ACC112 (cell line): ENCODE measurements around the gene PPP4C.
A peak's percentile ranks its signal among the peaks of the same experiment; 100 is the strongest.

Source experiments
- H2AFZ ChIP-seq: fragments of 200-600 bp; sonication (generic); one replicate; pipeline ENCODE4 v1.6.0; 2017; ENCODE audit warnings: antibody characterized with exemption, low read length; ENCODE audit not compliant: unreplicated experiment
- H3K27ac ChIP-seq: fragments of 200-600 bp; sonication (generic); 2 replicates; pipeline ENCODE4 v1.5.1; 2014; ENCODE audit warnings: low read depth, mild to moderate bottlenecking, antibody characterized with exemption, low read length, moderate library complexity
- H3K27me3 ChIP-seq: fragments of 200-600 bp; sonication (generic); 2 replicates; pipeline ENCODE4 v1.6.1; 2014; ENCODE audit warnings: mild to moderate bottlenecking, antibody characterized with exemption, low read length, moderate library complexity, mixed read lengths; ENCODE audit not compliant: insufficient read depth
- H3K36me3 ChIP-seq: fragments of 200-600 bp; sonication (generic); 2 replicates; pipeline ENCODE4 v1.6.1; 2016; ENCODE audit warnings: mild to moderate bottlenecking, antibody characterized with exemption, low read length, moderate library complexity, mixed read lengths; ENCODE audit not compliant: insufficient read depth
- H3K4me1 ChIP-seq: fragments of 200-600 bp; sonication (generic); one replicate; pipeline ENCODE4 v1.6.1; 2016; ENCODE audit warnings: low read length, mixed read lengths; ENCODE audit not compliant: insufficient read depth, unreplicated experiment, control insufficient read depth
- H3K4me3 ChIP-seq: fragments of 200-600 bp; sonication (generic); 2 replicates; pipeline ENCODE4 v1.5.1; 2014; ENCODE audit warnings: mild to moderate bottlenecking, low read depth, low read length
- H3K79me2 ChIP-seq: fragments of 200-600 bp; sonication (generic); one replicate; pipeline ENCODE4 v1.6.0; 2016; ENCODE audit warnings: low read length; ENCODE audit not compliant: control insufficient read depth, unreplicated experiment, insufficient read depth

The PPP4C gene

DNA sequence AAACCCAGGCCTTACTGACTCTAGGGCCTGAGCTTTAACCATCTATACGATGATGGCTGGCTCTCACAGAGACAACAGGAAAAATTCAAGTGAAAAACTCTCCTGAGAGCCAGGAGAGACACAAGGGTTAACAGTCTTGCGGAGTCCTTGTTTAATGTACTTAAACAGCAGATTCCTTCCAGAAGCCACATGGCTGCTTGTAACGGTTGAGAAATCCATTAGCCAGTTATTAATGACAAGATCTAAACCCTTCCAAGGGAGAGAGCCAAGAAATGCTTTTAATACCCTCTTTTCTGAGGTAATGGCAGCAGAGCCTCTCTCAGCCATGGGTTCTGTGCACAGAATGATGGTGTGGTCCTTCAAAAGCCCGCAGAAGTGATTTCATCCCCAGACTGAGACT, 15.4 kb upstream of the PPP4C start:
- Histone ChIP-seq H3K27ac (no peak overlapping the region), H3K36me3 (no peaks in the 10 kb centered on the region), H3K4me1 (peaks cover 11% of the 10 kb centered on the region), H2AFZ (no peak overlapping the region), H3K27me3 (no peaks in the 10 kb centered on the region), H3K4me3 (no peak overlapping the region), H3K79me2 (peaks cover 7% of the 10 kb centered on the region)

DNA sequence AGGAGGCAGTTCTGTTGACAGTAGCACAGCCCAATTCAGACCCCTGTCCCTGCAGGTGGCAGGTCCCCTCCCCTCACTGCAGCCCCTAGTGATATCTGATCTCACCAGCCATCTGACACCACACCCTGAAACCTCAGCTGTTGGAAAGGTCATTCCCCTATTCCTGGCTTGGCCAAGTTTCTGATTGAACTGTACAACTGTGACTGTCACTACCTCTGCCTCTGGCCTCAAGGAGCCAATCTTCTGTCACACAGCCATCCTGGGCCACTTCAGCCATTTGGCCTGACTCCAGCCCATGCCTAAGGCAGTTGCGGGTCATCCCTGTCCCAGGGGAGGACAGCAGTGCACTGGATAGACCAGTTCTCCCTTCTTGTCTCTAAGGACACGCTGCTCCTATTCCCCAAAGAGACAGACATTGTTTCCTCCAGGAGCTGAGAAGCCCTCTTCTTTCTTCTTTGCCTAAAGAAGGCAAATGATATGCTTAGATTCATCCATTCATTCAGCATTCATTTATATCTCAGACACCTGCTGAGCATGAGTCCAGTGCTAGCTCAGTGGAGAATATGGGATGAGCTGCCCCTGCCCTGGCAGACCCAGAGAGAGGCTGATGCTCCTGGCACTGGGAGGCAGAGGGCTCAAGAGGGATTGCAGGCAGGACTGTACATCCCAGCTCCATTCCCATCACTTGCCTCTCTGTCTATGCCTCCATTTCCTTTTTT, 14.8 kb upstream of the PPP4C start:
- H3K36me3 ChIP-seq: peaks cover under 1% of the 10 kb centered on the region; the same call in 1 of the 2 replicates
- H3K79me2 ChIP-seq: peaks cover 11% of the 10 kb centered on the region
- H3K27ac ChIP-seq: no peak overlapping the region
- H3K4me3 ChIP-seq: no peak overlapping the region
- peaks cover 11% of the 10 kb centered on the region for H3K4me1 ChIP-seq
- H2AFZ ChIP-seq: no peak overlapping the region
- no peaks in the 10 kb centered on the region for H3K27me3 ChIP-seq

DNA sequence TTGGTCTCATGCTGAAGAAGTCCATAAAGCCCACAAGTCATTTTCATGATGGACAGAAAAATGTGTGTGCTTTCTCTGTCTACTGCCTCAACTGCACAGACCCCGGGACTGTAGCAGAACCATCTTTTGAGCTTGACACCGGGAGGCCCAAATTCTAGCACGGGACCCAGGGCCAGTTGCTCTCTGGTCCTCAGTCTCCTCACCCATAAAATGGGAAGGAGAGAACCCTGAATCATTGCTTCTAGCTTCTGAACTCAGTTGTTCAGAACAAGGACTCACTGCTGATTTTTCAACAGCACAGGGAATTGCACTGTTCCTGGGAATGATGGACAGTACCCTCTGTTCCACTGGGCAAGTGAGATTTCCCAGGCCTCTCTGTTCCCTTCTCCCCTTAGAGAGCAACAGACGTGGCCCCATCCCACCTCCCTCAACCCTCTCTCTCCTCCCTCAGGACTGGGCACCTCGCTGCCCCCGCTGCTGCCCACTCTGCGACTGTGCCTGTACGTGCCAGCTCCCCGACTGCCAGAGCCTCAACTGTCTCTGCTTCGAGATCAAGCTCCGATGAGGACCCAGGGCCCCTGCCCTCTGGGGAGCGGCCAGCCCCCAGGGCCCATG, 12.4 kb upstream of the PPP4C start:
- peaks cover 33% of the 10 kb centered on the region for H3K79me2 ChIP-seq
- peaks cover 19% of the 10 kb centered on the region; the same call in 1 of the 2 replicates for H3K36me3 ChIP-seq
- H3K4me1 ChIP-seq: peaks cover 18% of the 10 kb centered on the region
- H3K4me3 ChIP-seq: peak overlapping the region; percentile 97
- H3K27me3 ChIP-seq: no peaks in the 10 kb centered on the region
- peak overlapping the region; percentile 93 for H3K27ac ChIP-seq
- no peak overlapping the region for H2AFZ ChIP-seq

DNA sequence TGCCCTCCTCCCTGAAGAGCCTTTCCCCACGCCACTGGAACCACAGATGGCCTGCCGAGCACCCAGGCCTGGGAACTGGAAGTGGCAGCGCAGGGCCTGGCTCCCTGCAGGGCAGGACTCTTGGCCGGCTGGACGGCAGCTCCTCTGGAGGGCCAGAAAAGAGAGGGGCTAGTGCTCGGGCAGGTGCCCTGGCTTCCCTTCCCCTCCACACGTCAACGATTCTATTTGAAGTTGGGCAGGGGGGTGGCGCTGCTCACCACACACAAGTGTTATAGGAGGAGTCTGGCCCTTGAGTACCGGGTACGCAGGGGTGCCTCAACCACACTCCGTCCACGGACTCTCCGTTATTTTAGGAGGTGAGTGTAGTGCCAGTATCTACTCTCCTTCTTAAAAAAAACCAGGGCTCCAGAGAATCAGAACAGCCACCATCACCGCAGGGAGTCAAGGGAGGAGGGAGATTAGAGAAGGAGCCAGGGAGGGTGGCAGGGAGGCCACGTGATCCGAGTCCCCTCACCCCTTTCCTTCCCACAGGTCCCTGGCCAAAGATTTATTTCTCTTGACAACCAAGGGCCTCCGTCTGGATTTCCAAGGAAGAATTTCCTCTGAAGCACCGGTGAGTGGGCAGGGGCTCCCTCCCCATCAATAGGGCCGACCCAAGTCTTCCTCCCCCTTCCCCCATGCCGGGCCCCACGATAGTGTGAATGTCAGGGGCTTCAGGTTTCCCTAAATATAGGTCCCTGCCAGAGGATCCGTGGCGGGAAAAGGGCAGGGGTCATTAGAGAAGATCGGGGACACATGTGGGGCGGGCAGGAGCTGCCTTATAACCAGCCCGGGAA, 11.7 kb upstream of the PPP4C start:
- peak overlapping the region; percentile 93 for H3K27ac ChIP-seq
- H3K36me3 ChIP-seq: peaks cover 25% of the 10 kb centered on the region; the same call in 1 of the 2 replicates
- H3K79me2 ChIP-seq: peaks cover 40% of the 10 kb centered on the region
- H2AFZ ChIP-seq: peak overlapping the region; percentile 10
- peaks cover 25% of the 10 kb centered on the region for H3K4me1 ChIP-seq
- no peaks in the 10 kb centered on the region for H3K27me3 ChIP-seq
- peak overlapping the region; percentile 97 for H3K4me3 ChIP-seq

DNA sequence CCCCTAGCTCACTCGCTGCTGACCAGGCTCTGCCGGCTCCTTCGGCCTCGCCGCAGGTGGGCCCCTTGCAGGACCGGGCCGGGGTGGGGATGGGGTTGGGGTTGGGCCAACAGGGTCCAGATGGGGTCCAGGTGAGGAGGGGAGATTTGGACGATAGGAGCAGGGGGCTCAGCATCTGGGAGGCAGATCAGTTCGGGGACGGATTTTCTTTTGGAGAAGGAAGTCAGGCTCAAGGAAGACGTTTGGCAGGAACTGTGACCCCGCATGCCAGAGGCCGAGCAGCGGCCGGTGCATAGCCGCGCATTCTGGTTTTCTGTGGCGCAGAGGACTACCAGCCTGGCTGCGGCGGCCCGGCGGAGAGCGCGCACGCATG, 11.1 kb upstream of the PPP4C start:
- peak overlapping the region; percentile 97 for H3K4me3 ChIP-seq
- H3K27me3 ChIP-seq: no peaks in the 10 kb centered on the region
- H3K27ac ChIP-seq: peak overlapping the region; percentile 93
- H3K4me1 ChIP-seq: peaks cover 31% of the 10 kb centered on the region
- peak overlapping the region; percentile 10 for H2AFZ ChIP-seq
- peaks cover 31% of the 10 kb centered on the region; the same call in 1 of the 2 replicates for H3K36me3 ChIP-seq
- H3K79me2 ChIP-seq: peaks cover 46% of the 10 kb centered on the region

DNA sequence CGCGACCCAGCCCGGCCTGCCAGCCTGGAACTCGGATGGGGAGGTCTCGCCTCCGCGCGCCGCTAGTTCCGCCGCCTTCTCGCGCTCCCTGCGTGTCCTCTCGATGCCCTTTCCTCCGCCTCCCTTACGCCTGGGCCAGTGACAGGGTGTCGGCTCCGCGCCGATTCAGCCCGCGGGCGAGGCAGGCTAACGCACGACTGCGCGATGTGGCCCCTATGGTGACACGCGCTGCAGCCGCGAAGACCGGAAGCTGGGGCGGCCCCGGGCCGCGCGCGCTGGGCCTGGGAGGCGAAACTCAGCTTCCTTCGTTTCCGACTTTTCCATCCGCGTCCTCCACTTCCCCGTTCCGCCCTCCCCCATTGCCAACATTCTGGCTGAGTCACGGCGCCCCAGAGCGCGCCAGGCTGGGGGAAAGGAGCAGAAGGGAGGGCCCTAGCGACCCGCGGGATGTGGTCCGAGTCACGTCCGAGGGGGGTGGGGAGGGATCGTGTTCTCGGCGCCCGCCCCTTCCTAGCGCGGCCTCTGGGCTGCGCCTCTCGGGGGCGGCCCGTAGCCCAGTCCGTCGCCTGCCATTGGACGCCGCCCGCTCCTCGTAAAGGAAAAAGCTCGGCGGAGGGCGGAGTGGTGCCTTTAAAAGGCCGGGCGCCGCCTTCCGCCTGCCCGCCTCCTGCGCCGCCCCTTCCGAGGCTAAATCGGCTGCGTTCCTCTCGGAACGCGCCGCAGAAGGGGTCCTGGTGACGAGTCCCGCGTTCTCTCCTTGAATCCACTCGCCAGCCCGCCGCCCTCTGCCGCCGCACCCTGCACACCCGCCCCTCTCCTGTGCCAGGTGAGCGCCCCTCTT, 10.5 kb upstream of the PPP4C start, which contains the start of gene ALDOA:
Gene ALDOA, plus strand, starts transcription at position 659 of the 841 bp plus-strand sequence. CDS start 1,138 bp downstream, outside the sequence.
- peak within 1 kb of the TSS; percentile 93 for H3K27ac ChIP-seq
- peaks cover 52% of the 10 kb centered on the region for H3K79me2 ChIP-seq
- peaks cover 36% of the 10 kb centered on the region for H3K4me1 ChIP-seq
- no peaks in the 10 kb centered on the region for H3K27me3 ChIP-seq
- H2AFZ ChIP-seq: peak within 1 kb of the TSS; percentile 10
- peak within 1 kb of the TSS; percentile 97 for H3K4me3 ChIP-seq
- peaks cover 37% of the 10 kb centered on the region; the same call in 1 of the 2 replicates for H3K36me3 ChIP-seq

DNA sequence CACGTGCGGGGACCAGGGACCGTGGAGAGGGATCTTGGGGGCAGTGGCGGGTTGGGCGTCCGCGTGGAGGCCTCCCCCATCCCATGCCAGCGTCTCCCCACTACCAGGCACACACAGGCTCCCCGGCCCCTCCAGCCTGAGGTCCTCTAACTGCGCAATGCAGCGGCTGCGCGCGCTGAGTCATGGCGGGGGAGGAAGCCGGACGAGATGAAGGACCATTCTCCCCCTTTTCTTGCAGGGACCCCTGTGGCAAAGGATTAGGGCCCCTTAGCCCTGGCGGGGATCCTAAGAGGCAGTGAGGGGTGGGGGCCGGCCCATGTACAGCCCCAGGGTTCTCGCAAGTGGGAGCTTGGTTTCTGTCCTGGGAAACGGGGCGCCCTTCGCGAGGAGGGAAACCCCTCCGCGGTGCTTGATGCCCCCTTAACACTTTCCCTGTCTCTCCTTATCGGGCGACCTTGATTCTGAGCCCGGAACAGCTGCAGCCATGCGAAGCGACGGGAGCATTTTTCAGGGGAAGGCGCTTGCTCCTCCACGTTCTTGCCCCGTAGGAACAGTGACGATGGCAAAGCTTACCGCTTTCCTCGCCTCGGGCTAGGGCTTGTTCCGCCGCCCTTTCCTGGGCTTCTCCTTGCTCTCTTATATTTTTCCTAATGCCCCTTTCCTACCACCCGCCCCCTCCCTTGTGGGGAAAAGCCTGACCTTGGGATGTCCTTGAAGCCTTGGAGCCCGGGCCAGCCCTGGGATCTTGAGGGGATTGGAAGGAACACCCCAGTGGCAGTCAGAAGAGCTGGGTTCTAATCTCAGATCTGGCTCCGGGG, 9.6 kb upstream of the PPP4C start:
- Histone ChIP-seq H3K36me3 (peaks cover 44% of the 10 kb centered on the region), H3K79me2 (peaks cover 54% of the 10 kb centered on the region), H3K4me3 (peak overlapping the region; percentile 97), H3K4me1 (peaks cover 40% of the 10 kb centered on the region), H3K27ac (peak overlapping the region; percentile 93), H2AFZ (no peak overlapping the region), H3K27me3 (no peaks in the 10 kb centered on the region)

DNA sequence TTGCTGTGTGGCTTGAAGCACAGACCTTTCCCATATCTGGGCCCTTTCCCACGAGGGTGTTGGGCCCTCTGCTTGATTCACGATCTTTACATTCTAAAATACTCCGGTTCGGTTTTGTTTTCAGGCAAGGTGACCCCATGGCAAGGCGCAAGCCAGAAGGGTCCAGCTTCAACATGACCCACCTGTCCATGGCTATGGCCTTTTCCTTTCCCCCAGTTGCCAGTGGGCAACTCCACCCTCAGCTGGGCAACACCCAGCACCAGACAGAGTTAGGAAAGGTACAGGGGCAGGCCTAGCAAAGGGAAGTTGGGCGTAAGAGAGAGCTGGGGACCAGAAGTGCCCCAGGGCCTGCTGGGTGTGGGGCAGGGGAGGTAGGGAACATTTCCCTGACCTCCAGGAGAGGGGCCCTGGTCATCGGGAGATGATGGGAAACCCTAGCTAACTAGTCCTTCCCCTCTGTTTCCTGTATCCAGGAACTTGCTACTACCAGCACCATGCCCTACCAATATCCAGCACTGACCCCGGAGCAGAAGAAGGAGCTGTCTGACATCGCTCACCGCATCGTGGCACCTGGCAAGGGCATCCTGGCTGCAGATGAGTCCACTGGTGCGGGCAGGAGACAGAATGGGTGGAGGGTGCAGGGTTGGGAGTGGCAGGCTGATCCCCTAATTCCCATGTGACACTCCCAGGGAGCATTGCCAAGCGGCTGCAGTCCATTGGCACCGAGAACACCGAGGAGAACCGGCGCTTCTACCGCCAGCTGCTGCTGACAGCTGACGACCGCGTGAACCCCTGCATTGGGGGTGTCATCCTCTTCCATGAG, 8.8 kb upstream of the PPP4C start:
- Histone ChIP-seq H3K79me2 (peaks cover 58% of the 10 kb centered on the region), H3K36me3 (peaks cover 51% of the 10 kb centered on the region), H3K4me3 (peak overlapping the region; percentile 97), H3K27ac (peak overlapping the region; percentile 93), H3K4me1 (peaks cover 40% of the 10 kb centered on the region), H2AFZ (no peak overlapping the region), H3K27me3 (no peaks in the 10 kb centered on the region)

DNA sequence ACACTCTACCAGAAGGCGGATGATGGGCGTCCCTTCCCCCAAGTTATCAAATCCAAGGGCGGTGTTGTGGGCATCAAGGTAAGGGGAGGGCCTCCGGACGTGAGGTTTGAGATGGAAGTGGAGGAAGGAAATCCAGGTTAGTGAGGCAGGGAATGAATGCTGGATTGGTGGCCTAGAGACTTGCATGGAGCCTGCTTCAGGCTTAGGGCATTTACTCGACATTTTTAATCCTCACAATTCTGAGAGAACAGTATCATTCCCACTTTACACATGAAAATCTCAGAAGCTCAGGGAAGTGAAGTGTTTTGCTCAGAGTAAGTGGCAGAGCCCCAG, 8.2 kb upstream of the PPP4C start:
- Histone ChIP-seq H3K79me2 (peaks cover 58% of the 10 kb centered on the region), H3K4me3 (peak overlapping the region; percentile 97), H3K4me1 (peaks cover 40% of the 10 kb centered on the region), H3K27me3 (no peaks in the 10 kb centered on the region), H2AFZ (no peak overlapping the region), H3K27ac (peak overlapping the region; percentile 93; the same call in 1 of the 2 replicates), H3K36me3 (peaks cover 57% of the 10 kb centered on the region)
